Keratinocyte (primary cell): Measurements from ENCODE around the gene SEBOX. TPM values are rescaled to one million over a fixed set of nuclear protein-coding genes. Genes with fewer than 3 reads are reported as not detected.

Experiments
- DNase-seq: peaks from one replicate; pipeline ENCODE4 v3.0.0-alpha.2; 2011; ENCODE audit warnings: low read depth, missing footprints, low spot score
- FAIRE-seq: peaks from 2 replicates; lab custom pipeline; 2011; peaks lifted over from hg19 to GRCh38; lab: Jason Lieb, UNC
- H2AFZ ChIP-seq: 2 replicates; pipeline ENCODE4 v1.6.0; 2012; ENCODE audit warnings: low read length, control low read depth, inconsistent platforms; ENCODE audit not compliant: control insufficient read depth
- H3K27ac ChIP-seq: 2 replicates; pipeline ENCODE4 v1.5.1; 2011; ENCODE audit warnings: low read length; ENCODE audit not compliant: control insufficient read depth, insufficient read depth
- H3K27me3 ChIP-seq: 3 replicates; pipeline ENCODE4 v1.6.0; 2011; ENCODE audit warnings: low read length; ENCODE audit not compliant: control insufficient read depth, insufficient read depth; ENCODE audit errors: extremely low read depth
- H3K36me3 ChIP-seq, 2 experiments: 2 replicates in 1 of 2; 3 replicates in 1 of 2; pipeline ENCODE4 v1.5.1; 2011; ENCODE audit warnings: low read length in 2 of 2, mild to moderate bottlenecking in 1 of 2; ENCODE audit not compliant: control insufficient read depth in 2 of 2, insufficient read depth in 2 of 2; ENCODE audit errors: extremely low read depth in 1 of 2
- H3K4me1 ChIP-seq: 3 replicates; pipeline ENCODE4 v1.5.1; 2011; ENCODE audit warnings: low read length; ENCODE audit not compliant: control insufficient read depth, insufficient read depth; ENCODE audit errors: extremely low read depth
- H3K4me2 ChIP-seq: 3 replicates; pipeline ENCODE4 v1.6.0; 2011; ENCODE audit warnings: low read depth, low read length; ENCODE audit not compliant: control insufficient read depth, insufficient read depth; ENCODE audit errors: extremely low read depth
- H3K4me3 ChIP-seq, 3 experiments: fragments of 200-600 bp in 1 of 3; sonication (generic) in 1 of 3; 2 replicates in 2 of 3; 3 replicates in 1 of 3; pipeline ENCODE4 v1.5.1; 2011 to 2016; ENCODE audit warnings: low read length in 3 of 3, mild to moderate bottlenecking in 3 of 3, control low read depth in 2 of 3, inconsistent platforms in 1 of 3, low read depth in 1 of 3, mixed read lengths in 1 of 3, mixed run types in 1 of 3, moderate library complexity in 1 of 3; ENCODE audit not compliant: control insufficient read depth in 2 of 3, insufficient read depth in 2 of 3; ENCODE audit errors: extremely low read depth in 1 of 3
- H3K79me2 ChIP-seq: 2 replicates; pipeline ENCODE4 v1.6.0; 2012; ENCODE audit warnings: low read length; ENCODE audit not compliant: control insufficient read depth, insufficient read depth
- H3K9ac ChIP-seq: 3 replicates; pipeline ENCODE4 v1.6.0; 2011; ENCODE audit warnings: low read length; ENCODE audit not compliant: control insufficient read depth, insufficient read depth; ENCODE audit errors: extremely low read depth
- H3K9me1 ChIP-seq: 3 replicates; pipeline ENCODE4 v1.6.0; 2011; ENCODE audit warnings: low read length; ENCODE audit not compliant: control insufficient read depth, insufficient read depth; ENCODE audit errors: extremely low read depth
- H3K9me3 ChIP-seq: 2 replicates; pipeline ENCODE4 v1.5.1; 2012; ENCODE audit warnings: low read depth, low read length; ENCODE audit not compliant: control insufficient read depth
- H4K20me1 ChIP-seq: 3 replicates; pipeline ENCODE4 v1.6.0; 2011; ENCODE audit warnings: low read length; ENCODE audit not compliant: control insufficient read depth, insufficient read depth; ENCODE audit errors: extremely low read depth
- CTCF ChIP-seq, 3 experiments: IDR thresholded peaks in 1 of 3; conservative IDR thresholded peaks in 1 of 3; optimal IDR thresholded peaks in 1 of 3; 2 replicates in 2 of 3; 3 replicates in 1 of 3; pipeline versions ENCODE3 to v1.5.1; 2011; ENCODE audit warnings: low read length in 3 of 3, mild to moderate bottlenecking in 3 of 3, moderate library complexity in 2 of 3, control low read depth in 1 of 3, inconsistent platforms in 1 of 3; ENCODE audit not compliant: insufficient read depth in 2 of 3; ENCODE audit errors: extremely low read depth in 1 of 3
- EZH2 ChIP-seq: IDR thresholded peaks from one replicate; pipeline ENCODE4 v1.6.1; 2012; ENCODE audit warnings: inconsistent platforms, mild to moderate bottlenecking, low read length, moderate library complexity
- dilution Hi-C: fragments of 300-500 bp; cut with MboI; formaldehyde crosslinking; loops from one replicate; pipeline ENCODE4 v1.7.0; 2020; ENCODE audit warnings: low sequenced_read_pairs; ENCODE audit not compliant: extremely low pct_ligation_motif_present
- polyA plus RNA-seq, 5 experiments: library from polyadenylated mRNA; depleted of rRNA in 3 of 5; stranded (reverse) in 3 of 5; stranded (forward) in 1 of 5; unstranded in 1 of 5; fragments of >200 nt; gene quantifications; 1 replicate in 1 of 5; 2 replicates in 3 of 5; 3 replicates in 1 of 5; pipeline versions ENCODE4 v1.2.1 to v1.2.3, GENCODE V29; 2011 to 2012; ENCODE audit warnings: missing spikeins in 2 of 5, low read depth in 1 of 5, low replicate concordance in 1 of 5

SEBOX gene
- polyA plus RNA-seq, 1 donor (not counting 4 experiments of a cell fraction or from before 2014, with no cell fraction given), result not detected

GRCh38 chr17:28372945-28373274 is 7.9 kb upstream of the SEBOX start:
- Histone ChIP-seq H3K4me1 (peaks cover 8% of the 10 kb centered on the region), H3K4me3 (no peak overlapping the region), H3K27me3 (peaks cover 18% of the 10 kb centered on the region), H3K4me2 (no peak overlapping the region), H3K36me3 (no peaks in the 10 kb centered on the region), H2AFZ (no peak overlapping the region), H3K9ac (no peak overlapping the region), H4K20me1 (no peaks in the 10 kb centered on the region), H3K9me3 (no peaks in the 10 kb centered on the region), H3K79me2 (no peaks in the 10 kb centered on the region), H3K27ac (no peak overlapping the region), H3K9me1 (no peaks in the 10 kb centered on the region)
- no peak for FAIRE-seq
- no peak for DNase-seq
- TF ChIP-seq CTCF (optimal IDR thresholded peaks at IDR 0.05 in 1 of 3, IDR thresholded peaks at IDR 0.05 in 1 of 3, conservative IDR thresholded peaks at IDR 0.05 in 1 of 3; ENCODE audit: extremely low read depth in 1 of 3, insufficient read depth in 2 of 3, low read length in 3 of 3), result no peak
- no peak for TF ChIP-seq EZH2
- dilution Hi-C loops, result no loop called here

DNA sequence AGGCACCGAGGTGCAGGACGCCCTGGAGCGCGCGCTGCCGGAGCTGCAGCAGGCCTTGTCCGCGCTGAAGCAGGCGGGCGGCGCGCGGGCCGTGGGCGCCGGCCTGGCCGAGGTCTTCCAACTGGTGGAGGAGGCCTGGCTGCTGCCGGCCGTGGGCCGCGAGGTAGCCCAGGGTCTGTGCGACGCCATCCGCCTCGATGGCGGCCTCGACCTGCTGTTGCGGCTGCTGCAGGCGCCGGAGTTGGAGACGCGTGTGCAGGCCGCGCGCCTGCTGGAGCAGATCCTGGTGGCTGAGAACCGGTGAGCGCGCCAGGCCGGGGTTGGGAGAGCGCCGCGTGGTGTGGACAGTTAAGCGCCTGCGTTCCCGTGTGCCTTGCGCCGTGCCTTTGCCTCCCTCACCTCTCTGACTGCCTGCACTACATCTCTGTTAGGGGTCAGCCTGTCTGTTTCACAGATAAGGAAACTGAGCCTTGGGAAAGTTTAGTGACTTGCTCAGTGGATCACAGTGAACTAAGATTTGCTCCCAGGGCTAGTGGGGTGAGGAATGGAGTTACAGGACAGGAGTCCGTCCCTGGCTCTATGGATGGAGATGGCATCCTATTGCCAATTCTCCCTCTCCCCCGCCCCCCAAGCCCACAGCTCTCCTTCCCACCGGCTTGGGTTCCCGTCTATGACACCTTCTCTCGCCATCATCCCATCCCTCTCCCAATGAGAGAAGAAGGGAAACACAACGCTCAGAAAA is 7.4 kb upstream of the SEBOX start:
- FAIRE-seq (no peak), DNase-seq (no peak)
- H2AFZ ChIP-seq, result peak overlapping the region; percentile 43
- H3K79me2 ChIP-seq, result no peaks in the 10 kb centered on the region
- TF ChIP-seq EZH2, result peak; percentile 42
- no peak for TF ChIP-seq CTCF (optimal IDR thresholded peaks at IDR 0.05 in 1 of 3, IDR thresholded peaks at IDR 0.05 in 1 of 3, conservative IDR thresholded peaks at IDR 0.05 in 1 of 3; ENCODE audit: extremely low read depth in 1 of 3, insufficient read depth in 2 of 3, low read length in 3 of 3)
- H3K4me3 ChIP-seq, result peak overlapping the region in 2 of 3 experiments; percentile 46 to 55
- H3K4me1 ChIP-seq, result peaks cover 8% of the 10 kb centered on the region
- H3K9me1 ChIP-seq, result no peaks in the 10 kb centered on the region
- dilution Hi-C loops, result no loop called here
- no peaks in the 10 kb centered on the region for H4K20me1 ChIP-seq
- no peaks in the 10 kb centered on the region for H3K36me3 ChIP-seq
- peak overlapping the region; percentile 71 for H3K4me2 ChIP-seq
- H3K27ac ChIP-seq, result no peak overlapping the region
- peaks cover 18% of the 10 kb centered on the region for H3K27me3 ChIP-seq
- H3K9me3 ChIP-seq, result no peaks in the 10 kb centered on the region
- H3K9ac ChIP-seq, result no peak overlapping the region
